ENCODE measurements around the gene PDCD10. TPM values are rescaled to one million over a fixed set of nuclear protein-coding genes. Genes with fewer than 3 reads are reported as not detected.

Gene PDCD10
- 32.9 and 47.4 TPM in 2 replicates for total RNA-seq

DNA sequence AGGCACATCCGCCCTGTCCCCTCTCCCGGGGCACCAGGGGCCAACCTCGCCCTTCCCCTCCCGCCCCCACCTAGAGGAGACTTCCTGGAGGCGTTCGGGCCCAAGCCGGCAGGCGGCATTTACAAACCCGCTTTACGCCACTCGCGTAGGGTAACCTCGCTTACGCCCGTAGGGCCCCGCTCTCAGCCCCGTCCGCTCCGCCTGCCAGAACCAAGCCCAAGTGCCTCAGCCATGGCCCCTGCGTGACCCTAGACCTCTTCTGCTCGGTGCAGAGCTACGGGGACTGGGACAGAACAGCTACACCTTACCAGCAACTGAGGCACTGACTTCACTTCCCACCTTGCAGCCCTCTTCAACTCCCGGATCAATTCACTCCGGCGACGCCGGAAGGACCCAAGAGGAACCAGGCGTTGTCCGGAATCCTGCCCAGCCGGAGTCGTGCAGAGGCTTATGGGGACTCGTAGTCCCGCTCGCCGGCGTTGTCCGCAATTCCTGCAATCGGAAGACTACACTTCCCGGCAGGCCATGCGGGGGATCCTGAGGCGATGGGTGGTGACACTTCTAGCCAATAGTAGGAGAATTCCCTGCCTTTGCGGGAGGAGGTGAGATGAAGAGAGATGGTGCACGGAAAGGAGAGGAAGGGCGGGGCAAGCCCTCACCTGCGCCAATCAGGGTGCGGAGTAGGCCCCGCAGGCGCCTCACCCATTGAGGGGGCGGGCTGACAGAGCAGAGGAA is at the start of gene PDCD10:
Gene PDCD10 (minus strand): TSS at position 395 of the 735 bp plus-strand sequence. CDS start 14,735 bp downstream, outside the sequence.

DNA sequence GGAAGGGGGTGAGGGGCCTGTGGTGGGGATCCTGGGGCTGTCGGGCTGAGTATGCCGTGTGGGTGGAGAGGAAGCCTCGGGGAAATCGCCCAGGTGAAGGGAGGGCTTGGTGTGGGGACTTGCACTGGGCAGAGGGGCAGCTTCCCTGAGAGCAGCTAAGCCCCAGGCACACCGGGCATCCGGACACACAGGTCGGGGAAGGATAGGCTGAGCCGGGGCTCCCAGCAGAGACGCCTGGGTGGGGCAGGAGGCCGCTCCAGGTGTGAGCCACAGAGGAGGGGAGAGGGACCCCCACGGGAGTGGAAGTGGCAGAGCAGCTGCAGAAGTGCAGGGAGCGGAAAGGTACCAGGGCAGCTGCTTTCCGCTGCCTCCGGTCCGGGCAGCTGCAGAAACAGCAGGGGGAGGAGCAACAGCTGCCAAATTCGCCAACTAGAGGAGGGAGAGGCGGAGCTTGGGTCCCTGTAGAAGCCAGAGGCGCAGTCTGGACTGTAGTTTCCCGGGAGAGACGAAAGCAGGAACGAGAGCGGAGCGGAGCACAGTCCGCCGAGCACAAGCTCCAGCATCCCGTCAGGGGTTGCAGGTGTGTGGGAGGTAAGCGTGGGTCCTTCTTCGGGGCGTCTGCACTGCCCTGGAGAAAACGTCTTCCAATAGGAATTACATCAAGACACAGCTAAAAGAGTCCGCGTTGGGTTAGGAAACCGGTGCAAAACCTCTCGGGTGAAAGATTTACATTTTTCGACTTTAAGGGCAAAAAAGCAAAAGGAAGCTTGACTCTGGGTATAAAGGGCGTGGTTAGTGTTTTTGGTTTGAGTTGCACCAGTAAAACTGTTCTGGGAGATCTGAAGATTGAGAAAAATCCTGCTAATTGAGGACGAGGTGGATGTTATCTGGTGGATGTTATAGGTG is 794 bp upstream of the PDCD10 start, which contains the start of gene SERPINI1:
Gene SERPINI1 (plus strand): TSS at position 489 of the 906 bp plus-strand sequence. CDS start 53,408 bp downstream, outside the sequence.

DNA sequence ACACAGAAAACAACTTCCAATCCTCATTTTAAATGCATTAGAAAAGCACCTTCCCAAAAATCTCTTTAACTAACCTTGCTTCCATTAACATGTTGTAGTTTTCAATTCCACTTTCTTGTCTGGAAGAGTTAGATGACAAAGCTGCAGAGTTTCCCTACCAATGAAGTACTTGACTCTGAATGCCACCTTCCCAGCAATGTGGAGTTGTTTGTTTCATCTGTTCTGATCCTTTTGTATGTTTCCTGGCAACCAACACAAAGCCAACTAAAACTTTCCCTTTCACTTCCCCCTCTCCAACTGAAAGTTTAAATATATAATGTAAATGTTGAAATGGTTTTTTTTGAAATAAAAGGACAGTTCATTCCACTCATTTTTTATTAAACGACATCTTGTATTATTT is 80.9 kb downstream of the PDCD10 start, which contains the start of gene WDR49:
Gene WDR49 (minus strand): TSS at position 183 of the 400 bp plus-strand sequence. CDS start 517 bp downstream, outside the sequence.

Other genes starting within 250 kb of the PDCD10 start
- gene WDR49, start 81.0 kb downstream of the PDCD10 start, total RNA-seq = not detected in 2 replicates
- gene SERPINI1, start 829 bp upstream of the PDCD10 start, total RNA-seq = 1.3 and 4.6 TPM in 2 replicates

All from pericardium fibroblast (primary cell).